K562 (cell line): Measurements from ENCODE around the gene SPG21. TPM values are rescaled to one million over a fixed set of nuclear protein-coding genes. Genes with fewer than 3 reads are reported as not detected.

Experiments used
- ATAC-seq: fragments of 200-7000 bp; cut with Tn5 transposase; 3 replicates; pipeline ENCODE4 v1.9.1; 2020; ENCODE audit warnings: moderate library complexity
- BruUV-seq: library from RNA; stranded (reverse); fragments of 400-500 nt; replicated peaks from 2 replicates; lab custom pipeline; 2021; lab: Mats Ljungman, UMichigan
- CTCF ChIA-PET: fragments of 300-600 bp; formaldehyde crosslinking; extraction: SDS; loops from one replicate; lab custom pipeline; 2021; ENCODE audit warnings: low intra/inter-chr PET ratio; lab: Yijun Ruan, JAX
- POLR2A ChIA-PET: fragments of 300-600, 350-650 bp; sonication (Branson Sonifier 250); formaldehyde crosslinking; extraction: SDS; loops from one replicate; lab custom pipeline; 2021; ENCODE audit warnings: antibody characterized with exemption, inconsistent platforms; lab: Yijun Ruan, JAX
- DNase-seq, 4 experiments: peaks; one replicate each; pipeline versions ENCODE4 v3.0.0 to v3.0.0-alpha.2; 2011 to 2018; ENCODE audit warnings: low spot score in 3 of 4, mixed read lengths in 3 of 4; ENCODE audit errors: extremely low read depth in 1 of 4
- FAIRE-seq: peaks from 2 replicates; lab custom pipeline; 2011; peaks lifted over from hg19 to GRCh38; lab: Jason Lieb, UNC
- H2AFZ ChIP-seq: 2 replicates; pipeline ENCODE4 v1.6.0; 2011; ENCODE audit warnings: low read depth, low read length, control low read depth, inconsistent platforms
- H3K27ac ChIP-seq: fragments of 200-600 bp; 3 replicates; pipeline ENCODE4 v1.8.0; 2011; ENCODE audit warnings: low read depth, mild to moderate bottlenecking, control low read depth, inconsistent platforms, low read length, moderate library complexity, mixed read lengths; ENCODE audit errors: extremely low read depth
- H3K27me3 ChIP-seq, 2 experiments: fragments of 300-600 bp in 1 of 2; 2 replicates in 1 of 2; 3 replicates in 1 of 2; pipeline versions ENCODE4 v1.6.0 to v1.8.0; 2011; ENCODE audit warnings: inconsistent platforms in 2 of 2, low read length in 2 of 2, mild to moderate bottlenecking in 1 of 2, mixed read lengths in 1 of 2, moderate library complexity in 1 of 2; ENCODE audit not compliant: control insufficient read depth in 2 of 2, insufficient read depth in 2 of 2
- H3K36me3 ChIP-seq: fragments of 300-600 bp; 3 replicates; pipeline ENCODE4 v1.8.0; 2011; ENCODE audit warnings: mild to moderate bottlenecking, low read length, inconsistent platforms; ENCODE audit not compliant: control insufficient read depth, insufficient read depth
- H3K4me1 ChIP-seq, 2 experiments: fragments of 200-600 bp in 1 of 2; replicated peaks in 1 of 2; 2 replicates in 1 of 2; 3 replicates in 1 of 2; pipeline versions ENCODE4 v1.5.1 to v1.8.0; 2011; ENCODE audit warnings: inconsistent platforms in 2 of 2, low read length in 2 of 2, mild to moderate bottlenecking in 1 of 2, mixed read lengths in 1 of 2, moderate library complexity in 1 of 2; ENCODE audit not compliant: control insufficient read depth in 2 of 2, insufficient read depth in 2 of 2
- H3K4me2 ChIP-seq: 2 replicates; pipeline ENCODE4 v1.6.1; 2011; ENCODE audit warnings: low read length, control low read depth, inconsistent platforms, mixed read lengths; ENCODE audit not compliant: insufficient read depth
- H3K4me3 ChIP-seq: fragments of 200-600 bp; sonication (generic), shearing (Covaris generic); 2 replicates; pipeline ENCODE4 v1.5.1; 2016; ENCODE audit warnings: control low read depth, inconsistent platforms
- H3K79me2 ChIP-seq: fragments of 200-600 bp; 3 replicates; pipeline ENCODE4 v1.8.0; 2011; ENCODE audit warnings: low read length, inconsistent platforms; ENCODE audit not compliant: control insufficient read depth, insufficient read depth
- H3K9ac ChIP-seq, 2 experiments: 2 replicates each; pipeline versions ENCODE4 v1.6.0 to v1.6.1; 2011; ENCODE audit warnings: low read depth in 2 of 2, low read length in 2 of 2, control low read depth in 1 of 2, inconsistent platforms in 1 of 2, mild to moderate bottlenecking in 1 of 2, mixed read lengths in 1 of 2; ENCODE audit not compliant: insufficient read depth in 1 of 2
- H3K9me1 ChIP-seq: one replicate; pipeline ENCODE4 v1.6.0; 2011; ENCODE audit warnings: inconsistent platforms, mild to moderate bottlenecking, low read length, moderate library complexity; ENCODE audit not compliant: control insufficient read depth, insufficient read depth
- H3K9me3 ChIP-seq: replicated peaks from 2 replicates; pipeline ENCODE4 v1.5.1; 2011; ENCODE audit warnings: low read depth, low read length, inconsistent platforms; ENCODE audit not compliant: control insufficient read depth, insufficient read depth
- H4K20me1 ChIP-seq: replicated peaks from 2 replicates; pipeline ENCODE4 v1.6.1; 2011; ENCODE audit warnings: low read length, inconsistent platforms, mixed read lengths; ENCODE audit not compliant: control insufficient read depth, insufficient read depth
- CREB3L1 ChIP-seq: fragments of 450-650 bp; IDR thresholded peaks from 2 replicates; pipeline ENCODE4 v1.6.1; 2014; ENCODE audit warnings: low read depth, mild to moderate bottlenecking, moderate library complexity, borderline replicate concordance
- ELK3 ChIP-seq: fragments of 450-650 bp; formaldehyde crosslinking; IDR thresholded peaks from 2 replicates; pipeline ENCODE4 v1.4.0; 2020; ENCODE audit warnings: mild to moderate bottlenecking
- IFI16 ChIP-seq: fragments of 250-450 bp; sonication (Bioruptor Pico); IDR thresholded peaks from 2 replicates; pipeline ENCODE4 v2.1.2; 2022; ENCODE audit warnings: mild to moderate bottlenecking, inconsistent platforms
- JUNB ChIP-seq: fragments of 450-650 bp; formaldehyde crosslinking; conservative IDR thresholded peaks from 2 replicates; pipeline ENCODE4 v1.4.0; 2020; ENCODE audit warnings: mild to moderate bottlenecking
- PYGO2 ChIP-seq: fragments of 450-650 bp; IDR thresholded peaks from 2 replicates; pipeline ENCODE4 v1.6.1; 2016; ENCODE audit warnings: mild to moderate bottlenecking, missing genetic modification characterization, moderate library complexity, missing compliant biosample characterization
- TGIF2 ChIP-seq: sonication (generic); formaldehyde crosslinking; IDR thresholded peaks from 2 replicates; pipeline ENCODE4 v1.8.1; 2022; ENCODE audit warnings: mild to moderate bottlenecking, missing genetic modification reagents, moderate library complexity
- ZFP30 ChIP-seq: fragments of 250-450 bp; sonication (Bioruptor Pico); IDR thresholded peaks from 2 replicates; pipeline ENCODE4 v1.8.0; 2022; ENCODE audit warnings: moderate library complexity, mild to moderate bottlenecking, inconsistent platforms, borderline replicate concordance
- ZNF551 ChIP-seq: fragments of 250-450 bp; sonication (Bioruptor Pico); IDR thresholded peaks from 2 replicates; pipeline ENCODE4 v1.5.0; 2021; ENCODE audit warnings: mild to moderate bottlenecking, moderate library complexity
- WGBS: fragments of 100-300 bp; shearing (Covaris generic); methylation state at CpG from one replicate; pipeline ENCODE4 v1.1.6; 2016; ENCODE audit warnings: low coverage, mixed read lengths; ENCODE audit not compliant: insufficient coverage; ENCODE audit errors: missing lambda C conversion rate; 5-methylcytosine and 5-hydroxymethylcytosine counted together
- in situ Hi-C: fragments of 300-500 bp; cut with MboI; formaldehyde crosslinking; loops from 4 replicates; pipeline ENCODE4 v1.15.0; 2018; ENCODE audit warnings: inconsistent platforms, mixed read lengths
- intact Hi-C: fragments of 100-400 bp; cut with micrococcal nuclease; formaldehyde crosslinking; loops from 2 replicates; pipeline ENCODE4 v1.14.2; 2022
- polyA plus RNA-seq, 8 experiments: library from polyadenylated mRNA; depleted of rRNA in 4 of 8; stranded (reverse) in 5 of 8; unstranded in 3 of 8; fragments of >200 nt; fragmentation: Nextera tagmentation in 2 of 8; fragmentation: Illumina TruSeq in 1 of 8; extraction: Ambion mirVana in 2 of 8; extraction: Trizol in 1 of 8; gene quantifications; 2 replicates each; pipeline versions ENCODE4 v1.2.1 to v1.2.3, GENCODE V29; 2011 to 2014; ENCODE audit warnings: inconsistent platforms in 1 of 8, missing spikeins in 1 of 8
- total RNA-seq, 7 experiments: library from RNA; depleted of rRNA in 6 of 7; stranded (reverse); fragments of >200 nt in 6 of 7; fragmentation: Illumina TruSeq in 2 of 7; extraction: Trizol in 2 of 7; gene quantifications; 2 replicates each; pipeline versions ENCODE4 v1.2.1 to v1.2.3, GENCODE V29; 2011 to 2021; ENCODE audit warnings: low replicate concordance in 1 of 7

The SPG21 gene
- total and polyA plus RNA-seq, 9 of the 15 experiments (the other 6 are each of a cell fraction or from before 2014, with no cell fraction given), result 22.8 to 98.8 (median 65.1) TPM

- no peak for TF ChIP-seq CREB3L1
- no peak for TF ChIP-seq IFI16 (CRISPR knock-in tag)
- TF ChIP-seq ZNF551, result no peak
These were observed 10.4 kb downstream of the SPG21 start (continued) for GRCh38 chr15:64979252-64979710.

GRCh38 chr15:64975390-64975789 lies 14.3 kb downstream of the SPG21 start:
- no peak for TF ChIP-seq ZFP30
- TF ChIP-seq JUNB (CRISPR knock-in tag), result no peak
- TF ChIP-seq ELK3 (CRISPR knock-in tag), result no peak
- TF ChIP-seq TGIF2, result no peak
- no peak for TF ChIP-seq PYGO2 (tag)
- 77% methylated on average over 5 of the region's 5 CpGs for WGBS
- POLR2A ChIA-PET, result interaction anchor here (0.8 kb wide), 1 partner anchor 45 kb away, joined by 3 read pairs; no protein-coding TSS in a partner anchor
- no TSS peak for BruUV-seq
- in situ Hi-C loops, result no loop called here
- FAIRE-seq (no peak), ATAC-seq (no peak), DNase-seq (no peak)
- CTCF ChIA-PET, result interaction anchor here (0.7 kb wide), 1 partner anchor 196 kb away, joined by 3 read pairs; no protein-coding TSS in a partner anchor
- H4K20me1 ChIP-seq, result no peaks in the 10 kb centered on the region
- H3K79me2 ChIP-seq, result no peaks in the 10 kb centered on the region
- no peaks in the 10 kb centered on the region for H3K9me3 ChIP-seq
- no peak overlapping the region for H2AFZ ChIP-seq
- H3K27ac ChIP-seq, result no peak overlapping the region
- H3K36me3 ChIP-seq, result peaks cover 62% of the 10 kb centered on the region
- no peak overlapping the region for H3K9ac ChIP-seq
- H3K4me2 ChIP-seq, result no peak overlapping the region
- H3K27me3 ChIP-seq, result no peaks in the 10 kb centered on the region
- H3K4me3 ChIP-seq, result no peak overlapping the region
- intact Hi-C loops, result no loop called here
- H3K9me1 ChIP-seq, result no peaks in the 10 kb centered on the region
- H3K4me1 ChIP-seq, result no peaks in the 10 kb centered on the region
